Tibial nerve (tissue), 4 donors: ENCODE measurements around the gene ATG10. TPM values are rescaled to one million over a fixed set of nuclear protein-coding genes. Genes with fewer than 3 reads are reported as not detected.
A peak's percentile ranks its signal among the peaks of the same experiment; 100 is the strongest.

Experiments
- DNase-seq, 2 donors: peaks; one replicate each; pipeline ENCODE4 v3.0.0-alpha.2; 2019; ENCODE audit warnings: low spot score in 2 of 2
- H3K27ac ChIP-seq, 4 donors: fragments of 200-600 bp; sonication (generic) in 3 of 4; one replicate each; pipeline ENCODE4 v1.5.1; 2017 to 2019; ENCODE audit warnings: mild to moderate bottlenecking in 1 of 4
- H3K27me3 ChIP-seq, 2 donors: fragments of 200-600 bp; sonication (generic) in 1 of 2; one replicate each; pipeline versions ENCODE4 v1.5.1 to v1.6.0; 2017 to 2019
- H3K36me3 ChIP-seq, 3 donors: fragments of 200-600 bp; sonication (generic); one replicate each; pipeline ENCODE4 v1.5.1; 2018 to 2019
- H3K4me1 ChIP-seq, 4 donors: fragments of 200-600 bp; sonication (generic) in 3 of 4; one replicate each; pipeline ENCODE4 v1.5.1; 2017 to 2019
- H3K4me3 ChIP-seq, 4 donors: fragments of 200-600 bp; sonication (generic) in 3 of 4; one replicate each; pipeline ENCODE4 v1.5.1; 2017 to 2019; ENCODE audit warnings: mild to moderate bottlenecking in 1 of 4, moderate library complexity in 1 of 4
- H3K9me3 ChIP-seq, 4 donors: fragments of 200-600 bp; sonication (generic) in 3 of 4; one replicate each; pipeline ENCODE4 v1.5.1; 2017 to 2019
- CTCF ChIP-seq, 5 experiments: fragments of 200-600 bp in 3 of 5; fragments of 450-650 bp in 2 of 5; sonication (generic) in 3 of 5; IDR thresholded peaks; one replicate each; pipeline ENCODE4 v1.5.1; 2016 to 2019; ENCODE audit warnings: antibody characterized with exemption in 5 of 5, mild to moderate bottlenecking in 3 of 5, moderate library complexity in 2 of 5
- EP300 ChIP-seq, 2 donors: sonication (generic); formaldehyde crosslinking; IDR thresholded peaks; one replicate each; pipeline ENCODE4 v1.6.1; 2017; ENCODE audit warnings: antibody characterized with exemption in 2 of 2, mild to moderate bottlenecking in 1 of 2
- POLR2A ChIP-seq, 2 donors: fragments of 450-650 bp; IDR thresholded peaks; one replicate each; pipeline ENCODE4 v1.6.1; 2017; ENCODE audit warnings: antibody characterized with exemption in 2 of 2, mild to moderate bottlenecking in 2 of 2, moderate library complexity in 2 of 2
- WGBS, 2 donors: methylation state at CpG; one replicate each; pipeline ENCODE4 v1.1.5; 2018; 5-methylcytosine and 5-hydroxymethylcytosine counted together
- total RNA-seq, 4 donors: library from RNA; depleted of rRNA; stranded (reverse); fragments of >200 nt; gene quantifications; one replicate each; pipeline ENCODE4 v1.1.0, GENCODE V29; 2016

Gene ATG10
- total RNA-seq, 4 donors from 2014 or later, result 3.5 to 25.1 (median 6.9) TPM

GRCh38 chr5:82160948-82161347 is 189.1 kb downstream of the ATG10 start:
- Histone ChIP-seq H3K36me3 (no peaks in the 10 kb centered on the region), H3K9me3 (no peaks in the 10 kb centered on the region), H3K4me1 (peaks cover 0 to 32% (median 10%) of the 10 kb centered on the region in 4 donors), H3K4me3 (no peak overlapping the region), H3K27ac (no peak overlapping the region), H3K27me3 (no peaks in the 10 kb centered on the region)
- TF ChIP-seq EP300 (IDR thresholded peaks at IDR 0.05) (no peak), CTCF (IDR thresholded peaks at IDR 0.05) (no peak), POLR2A (IDR thresholded peaks at IDR 0.05) (no peak)
- DNase-seq, result no peak

- Histone ChIP-seq H3K4me1 (peaks cover 0 to 35% (median 10%) of the 10 kb centered on the region in 4 donors), H3K4me3 (no peak overlapping the region), H3K9me3 (no peaks in the 10 kb centered on the region), H3K27ac (no peak overlapping the region), H3K36me3 (no peaks in the 10 kb centered on the region), H3K27me3 (no peaks in the 10 kb centered on the region)
- TF ChIP-seq EP300 (IDR thresholded peaks at IDR 0.05) (no peak), CTCF (IDR thresholded peaks at IDR 0.05) (no peak), POLR2A (IDR thresholded peaks at IDR 0.05) (no peak)
- DNase-seq, result no peak
- 83 to 85% methylated on average over 4 of the region's 4 CpGs for WGBS, 2 donors
These were observed 190.8 kb downstream of the ATG10 start for GRCh38 chr5:82162573-82162972.

- peak overlapping the region in 3 of 4 donors; percentile 53 to 79 (median 68) for H3K27ac ChIP-seq
These were observed 191.8 kb downstream of the ATG10 start for GRCh38 chr5:82163452-82164175.

GRCh38 chr5:82164176-82164976 is 192.6 kb downstream of the ATG10 start:
- no peak for DNase-seq
- H3K27ac ChIP-seq, result peak overlapping the region in 3 of 4 donors; percentile 53 to 79 (median 68)
- H3K4me1 ChIP-seq, result peaks cover 0 to 35% (median 10%) of the 10 kb centered on the region in 4 donors
- 41 to 49% methylated on average over 6 of the region's 6 CpGs for WGBS, 2 donors
- no peaks in the 10 kb centered on the region for H3K36me3 ChIP-seq
- H3K27me3 ChIP-seq, result no peaks in the 10 kb centered on the region
- no peaks in the 10 kb centered on the region for H3K9me3 ChIP-seq
- no peak for TF ChIP-seq POLR2A (IDR thresholded peaks at IDR 0.05)
- TF ChIP-seq EP300 (IDR thresholded peaks at IDR 0.05), result no peak
- TF ChIP-seq CTCF (IDR thresholded peaks at IDR 0.05), result no peak
- H3K4me3 ChIP-seq, result no peak overlapping the region

More at GRCh38 chr5:82163452-82164175, 191.8 kb downstream of the ATG10 start:
- DNase-seq, result no peak
- no peaks in the 10 kb centered on the region for H3K9me3 ChIP-seq
- H3K4me3 ChIP-seq, result no peak overlapping the region
- H3K4me1 ChIP-seq, result peaks cover 0 to 35% (median 10%) of the 10 kb centered on the region in 4 donors
- H3K36me3 ChIP-seq, result no peaks in the 10 kb centered on the region
- H3K27me3 ChIP-seq, result no peaks in the 10 kb centered on the region
- TF ChIP-seq POLR2A (IDR thresholded peaks at IDR 0.05), result no peak
- TF ChIP-seq CTCF (IDR thresholded peaks at IDR 0.05), result no peak
